Lung (tissue), 12 donors: Measurements from ENCODE around the gene ENGASE. TPM values are rescaled to one million over a fixed set of nuclear protein-coding genes. Genes with fewer than 3 reads are reported as not detected.
A peak's percentile ranks its signal among the peaks of the same experiment; 100 is the strongest.

Source experiments
- ATAC-seq: fragments of 200-7000 bp; cut with Tn5 transposase; one replicate; pipeline ENCODE4 v1.9.1; 2020; ENCODE audit warnings: moderate number of reproducible peaks; ENCODE audit not compliant: insufficient read depth, low FRiP score
- DNase-seq, 3 donors: peaks; one replicate each; pipeline ENCODE4 v3.0.0-alpha.2; 2013 to 2017
- H3K27ac ChIP-seq, 2 donors: one replicate each; pipeline ENCODE4 v1.5.1; 2013; ENCODE audit warnings: mild to moderate bottlenecking in 2 of 2, moderate library complexity in 2 of 2, control low read depth in 1 of 2, inconsistent platforms in 1 of 2, low read depth in 1 of 2, low read length in 1 of 2
- H3K27me3 ChIP-seq, 3 donors: one replicate each; pipeline ENCODE4 v1.5.1; 2013; ENCODE audit warnings: low read length in 2 of 3; ENCODE audit not compliant: control insufficient read depth in 3 of 3, insufficient read depth in 3 of 3
- H3K36me3 ChIP-seq, 4 donors: one replicate each; pipeline ENCODE4 v1.5.1; 2013; ENCODE audit warnings: low read length in 4 of 4, mild to moderate bottlenecking in 1 of 4, moderate library complexity in 1 of 4; ENCODE audit not compliant: control insufficient read depth in 4 of 4, insufficient read depth in 4 of 4
- H3K4me1 ChIP-seq, 5 donors: one replicate each; pipeline ENCODE4 v1.5.1; 2013; ENCODE audit warnings: low read length in 5 of 5, mild to moderate bottlenecking in 2 of 5, moderate library complexity in 1 of 5; ENCODE audit not compliant: control insufficient read depth in 5 of 5, insufficient read depth in 5 of 5
- H3K4me3 ChIP-seq: one replicate; pipeline ENCODE4 v1.5.1; 2013; ENCODE audit warnings: mild to moderate bottlenecking, control low read depth, moderate library complexity
- H3K9ac ChIP-seq, 2 donors: one replicate each; pipeline ENCODE4 v1.5.1; 2013; ENCODE audit warnings: low read length in 2 of 2, control low read depth in 1 of 2; ENCODE audit not compliant: insufficient read depth in 1 of 2
- H3K9me3 ChIP-seq, 4 donors: one replicate each; pipeline ENCODE4 v1.5.1; 2013; ENCODE audit warnings: low read length in 3 of 4, mild to moderate bottlenecking in 1 of 4, moderate library complexity in 1 of 4; ENCODE audit not compliant: control insufficient read depth in 4 of 4, insufficient read depth in 3 of 4
- CTCF ChIP-seq: IDR thresholded peaks from 2 replicates; pipeline ENCODE4 v1.5.1; 2012; ENCODE audit warnings: mild to moderate bottlenecking; ENCODE audit errors: control extremely low read depth, extremely low read depth
- WGBS, 2 donors: extraction: QIAGEN DNeasy Blood & Tissue Kit; methylation state at CpG; one replicate each; pipeline ENCODE4 v1.1.7; 2013; 5-methylcytosine and 5-hydroxymethylcytosine counted together
- polyA plus RNA-seq, 2 donors: library from polyadenylated mRNA; stranded (reverse); fragments of 200-250 nt; gene quantifications; one replicate each; pipeline ENCODE4 v1.2.1, GENCODE V29; 2013
- total RNA-seq, 2 donors: library from RNA; depleted of rRNA in 1 of 2; stranded (reverse); fragments of >200 nt in 1 of 2; gene quantifications; one replicate each; pipeline ENCODE4 v1.2.1, GENCODE V29; 2014 to 2021
- donor health status: control.
- donor health status: control.
- donor health status: Bipolar disorder and iron deficiency.
- donor health status: healthy.
- donor health status: DM: yes; HTN: yes; CAD: no.

Gene ENGASE
- total and polyA plus RNA-seq, 4 donors = 19.0 to 45.7 (median 32.5) TPM

- Histone ChIP-seq H3K27me3 (peaks cover 0 to 7% (median 0%) of the 10 kb centered on the region in 3 donors), H3K4me3 (no peak overlapping the region), H3K9ac (no peak overlapping the region), H3K9me3 (no peaks in the 10 kb centered on the region), H3K36me3 (peaks cover 0 to 3% (median 0%) of the 10 kb centered on the region in 4 donors), H3K27ac (no peak overlapping the region), H3K4me1 (peaks cover 0 to 9% (median 0%) of the 10 kb centered on the region in 5 donors)
- WGBS, 2 donors = 79 to 84% methylated on average over 15 of the region's 15 CpGs
- TF ChIP-seq CTCF = no peak
- DNase-seq (no peak), ATAC-seq (no peak)
Measured at GRCh38 chr17:79045001-79045729, 29.5 kb upstream of the ENGASE start.

GRCh38 chr17:79045842-79046196, 28.8 kb upstream of the ENGASE start:
- Histone ChIP-seq H3K27ac (no peak overlapping the region), H3K36me3 (peaks cover 0 to 3% (median 0%) of the 10 kb centered on the region in 4 donors), H3K27me3 (peaks cover 0 to 7% (median 0%) of the 10 kb centered on the region in 3 donors), H3K4me1 (peaks cover 0 to 9% (median 0%) of the 10 kb centered on the region in 5 donors), H3K9ac (no peak overlapping the region), H3K4me3 (no peak overlapping the region), H3K9me3 (no peaks in the 10 kb centered on the region)
- ATAC-seq (no peak), DNase-seq (peak; percentile 69 to 80 (median 75))
- TF ChIP-seq CTCF = peak; percentile 82
- WGBS, 2 donors = 2 to 4% methylated on average over 11 of the region's 11 CpGs

- no peak for TF ChIP-seq CTCF
- Histone ChIP-seq H3K4me1 (peaks cover 0 to 9% (median 0%) of the 10 kb centered on the region in 5 donors), H3K4me3 (no peak overlapping the region), H3K36me3 (peaks cover 0 to 3% (median 0%) of the 10 kb centered on the region in 4 donors), H3K9ac (no peak overlapping the region), H3K9me3 (no peaks in the 10 kb centered on the region), H3K27ac (no peak overlapping the region), H3K27me3 (peaks cover 0 to 7% (median 0%) of the 10 kb centered on the region in 3 donors)
- DNase-seq (peak in 1 of 3 donors; percentile 49), ATAC-seq (no peak)
- WGBS, 2 donors = 60 to 74% methylated on average over 25 of the region's 25 CpGs
Measured at GRCh38 chr17:79046197-79046915, 28.3 kb upstream of the ENGASE start.
